HG02885 (cell line): Measurements from ENCODE around the gene TPP1.

ENCODE experiments used
- ATAC-seq: cut with Tn5 transposase; IDR thresholded peaks from one replicate; pipeline ENCODE4 v1.9.1; 2021; ENCODE audit warnings: mild to moderate bottlenecking; ENCODE audit not compliant: unreplicated experiment, poor library complexity

The TPP1 gene

GRCh38 chr11:6568191-6568918 is 50.9 kb downstream of the TPP1 start:
- ATAC-seq = no peak

- ATAC-seq = no peak
Measured at GRCh38 chr11:6567371-6567745, 51.9 kb downstream of the TPP1 start.

GRCh38 chr11:6566704-6567370 is 52.4 kb downstream of the TPP1 start:
- no peak for ATAC-seq

GRCh38 chr11:6565988-6566703 is 53.1 kb downstream of the TPP1 start:
- ATAC-seq = no peak

GRCh38 chr11:6565325-6565724 is 53.9 kb downstream of the TPP1 start:
- ATAC-seq = no peak

- no peak for ATAC-seq
Measured at GRCh38 chr11:6563667-6564066, 55.6 kb downstream of the TPP1 start.

- ATAC-seq = no peak
Measured at GRCh38 chr11:6563121-6563619, 56.1 kb downstream of the TPP1 start.
